ENCODE results near the gene LRRTM1.

Gene LRRTM1

GRCh38 chr2:80303909-80304837, at the start of gene LRRTM1:
Gene LRRTM1, minus strand, starts transcription at chr2:80304752. Its CDS starts 933 bp downstream, at chr2:80303819.
- DNase-seq (ENCODE audit: low read depth): no peak

DNA sequence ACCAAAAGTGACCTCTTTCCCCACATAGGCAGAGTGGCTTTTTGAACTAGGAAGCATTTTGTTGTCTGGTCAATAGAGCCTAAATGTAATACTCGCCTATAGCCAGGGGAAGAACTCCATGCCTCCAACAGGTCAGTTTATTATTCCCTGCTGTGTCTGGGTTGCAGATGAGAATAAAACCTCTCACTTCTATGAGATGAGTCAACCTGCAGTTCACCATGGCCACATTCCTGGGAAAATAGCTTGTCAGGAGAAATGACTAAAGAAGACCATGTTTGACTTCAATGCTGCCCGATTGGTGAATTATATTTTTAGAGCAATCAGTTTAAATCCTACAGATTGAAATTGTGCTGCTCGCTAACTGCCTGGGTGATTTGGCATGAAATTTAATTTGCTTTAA, 46.7 kb upstream of the LRRTM1 start:
- DNase-seq (ENCODE audit: low read depth): no peak

- DNase-seq (ENCODE audit: low read depth): no peak
Observed at GRCh38 chr2:80348953-80349352, 44.4 kb upstream of the LRRTM1 start.

DNA sequence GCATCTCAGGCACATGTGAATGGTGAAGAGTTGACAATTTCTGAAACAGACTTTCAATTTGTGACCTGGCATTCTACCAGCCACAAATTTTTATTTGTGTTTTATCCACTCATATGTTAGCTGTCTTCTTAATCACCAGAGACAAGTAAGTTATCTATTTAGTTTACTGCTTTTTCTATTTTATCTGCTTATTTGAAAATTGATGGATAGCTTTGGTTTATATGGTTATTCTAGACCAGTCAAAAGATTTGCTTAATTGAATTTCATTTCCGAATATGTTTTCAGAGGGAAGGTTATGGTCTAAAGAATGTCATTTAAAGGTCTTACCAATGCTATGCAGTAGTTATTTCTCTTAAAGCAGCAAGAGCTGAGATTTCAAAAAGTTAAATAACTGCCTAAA, 43.5 kb upstream of the LRRTM1 start:
- no peak for DNase-seq (ENCODE audit: low read depth)

DNA sequence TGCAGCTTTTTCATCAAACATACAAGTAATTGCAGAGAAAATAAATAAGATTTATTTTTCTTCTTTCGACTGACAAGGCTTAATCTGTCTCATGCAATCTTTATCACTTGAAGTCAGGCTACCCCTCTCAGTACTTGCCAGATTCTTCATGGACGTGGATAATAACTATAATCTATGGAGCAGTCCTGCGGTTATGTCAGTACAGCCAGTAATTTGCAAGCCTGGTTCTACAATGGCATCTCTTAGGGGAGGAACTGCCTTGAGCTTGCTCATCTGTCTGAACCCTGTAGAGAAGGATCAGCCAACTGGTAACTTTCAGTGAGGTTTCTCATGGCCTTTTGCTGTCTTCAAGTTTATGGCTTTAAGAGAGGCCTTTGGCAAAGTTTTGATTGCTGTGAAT, 35.5 kb upstream of the LRRTM1 start:
- DNase-seq (ENCODE audit: low read depth): no peak

DNA sequence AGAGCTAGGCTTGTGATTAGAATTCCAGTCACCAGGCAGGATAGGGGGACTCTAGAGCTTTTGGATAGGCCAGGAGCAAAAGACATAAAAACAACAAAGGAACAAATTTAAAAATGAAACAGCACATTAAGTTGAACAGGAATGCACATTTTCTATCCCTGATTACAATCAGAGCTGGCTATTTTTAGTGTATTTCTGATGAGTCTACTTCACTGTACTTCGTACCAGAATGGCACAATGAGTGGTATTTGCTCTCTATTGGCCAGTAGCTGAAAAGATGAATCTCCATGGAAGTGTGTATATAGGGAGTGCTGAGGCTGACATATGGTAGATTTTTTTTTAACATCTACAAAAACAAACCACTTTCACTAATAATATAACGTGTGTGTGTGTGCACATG, 34.2 kb upstream of the LRRTM1 start:
- DNase-seq (ENCODE audit: low read depth): no peak

GRCh38 chr2:80335411-80335810, 30.9 kb upstream of the LRRTM1 start:
- DNase-seq (ENCODE audit: low read depth): no peak

GRCh38 chr2:80333886-80334285, 29.3 kb upstream of the LRRTM1 start:
- DNase-seq (ENCODE audit: low read depth): no peak

DNA sequence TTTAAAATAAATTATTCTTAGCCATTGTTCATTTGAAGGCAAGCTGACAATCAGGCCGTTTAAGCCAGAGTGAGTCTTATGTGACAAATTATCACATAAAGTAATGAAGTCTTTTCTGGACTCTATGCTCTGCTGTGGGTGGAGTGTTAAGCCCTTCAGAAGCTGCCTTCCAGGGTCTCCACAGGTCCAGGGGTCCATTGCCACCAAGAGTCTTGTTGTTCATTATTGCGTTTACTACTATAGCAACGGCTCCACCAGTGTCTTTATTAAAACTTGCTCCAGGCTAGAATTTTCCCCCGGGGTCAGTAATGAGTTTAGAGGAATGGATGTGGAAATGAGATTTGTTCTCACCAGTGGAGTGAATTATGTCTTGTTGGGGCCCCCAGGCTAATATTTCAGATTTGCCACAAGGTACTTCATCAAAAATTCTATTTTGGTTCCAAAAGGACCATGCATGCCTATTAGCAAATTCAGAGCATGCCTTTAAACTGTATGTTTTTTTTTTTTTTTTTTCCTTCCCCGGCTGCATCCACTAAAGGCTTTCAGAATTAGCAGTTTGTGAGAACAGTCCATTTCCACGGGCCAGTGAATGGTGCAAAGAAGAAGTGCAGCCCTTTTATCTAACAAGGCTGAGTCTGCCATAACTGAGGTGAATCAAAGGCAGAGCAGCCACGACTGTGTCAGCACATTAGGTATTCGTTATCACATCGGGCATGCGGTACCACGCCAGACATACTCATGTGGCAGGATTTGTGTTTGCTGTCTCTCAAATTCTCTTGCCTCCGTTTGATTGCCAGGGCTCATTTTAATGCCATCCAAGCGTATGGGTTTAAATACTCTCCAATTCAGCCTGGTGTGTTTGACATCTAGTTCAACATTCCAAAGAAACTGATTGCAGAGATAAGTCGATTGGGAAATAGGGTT, 26.2 kb upstream of the LRRTM1 start:
- no peak for DNase-seq (ENCODE audit: low read depth)

GRCh38 chr2:80329491-80329890, 24.9 kb upstream of the LRRTM1 start:
- DNase-seq (ENCODE audit: low read depth): no peak

GRCh38 chr2:80328159-80328571, 23.6 kb upstream of the LRRTM1 start:
- DNase-seq (ENCODE audit: low read depth): no peak

GRCh38 chr2:80326861-80327260, 22.3 kb upstream of the LRRTM1 start:
- DNase-seq (ENCODE audit: low read depth): no peak

- DNase-seq (ENCODE audit: low read depth): no peak
Observed at GRCh38 chr2:80326214-80326613, 21.7 kb upstream of the LRRTM1 start.

DNA sequence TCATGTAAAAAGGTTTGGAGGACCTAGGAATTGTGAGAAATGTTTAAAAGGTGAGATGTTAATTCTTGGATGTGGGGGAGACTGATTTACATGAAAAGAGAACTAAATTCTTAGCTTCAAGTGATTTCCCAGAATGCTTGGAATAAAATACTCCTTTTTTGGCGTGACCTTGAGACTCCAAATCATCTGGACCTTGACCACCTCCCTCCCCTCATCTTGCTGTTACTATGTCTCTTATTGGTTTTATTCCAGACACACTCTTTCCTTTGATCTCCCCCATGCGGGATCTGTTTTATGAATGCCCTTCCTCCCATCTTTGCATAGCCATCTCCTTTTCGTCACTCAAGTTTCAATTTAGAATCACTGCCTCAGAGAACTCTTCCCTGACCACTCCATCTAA, 20.0 kb upstream of the LRRTM1 start:
- DNase-seq (ENCODE audit: low read depth): no peak

DNA sequence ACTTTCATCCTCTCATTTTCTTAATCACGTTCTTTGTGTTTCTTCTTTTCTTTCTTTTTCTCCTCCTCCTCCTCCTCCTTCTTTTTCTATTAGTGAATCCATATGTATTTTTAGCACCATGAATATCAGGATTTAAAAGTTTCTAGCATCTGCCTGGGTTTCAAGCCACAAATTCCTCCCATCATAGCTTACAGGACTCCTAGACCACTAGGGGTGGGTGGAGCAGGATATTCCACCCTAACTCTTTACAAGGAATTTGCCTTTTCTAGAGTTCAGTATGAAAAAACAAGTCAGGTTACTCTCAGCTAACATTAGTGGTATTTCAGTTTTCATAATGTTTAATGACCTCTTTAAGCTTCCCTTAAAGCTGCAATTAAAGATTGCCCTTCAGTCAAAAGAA, 19.1 kb upstream of the LRRTM1 start:
- DNase-seq (ENCODE audit: low read depth): no peak

GRCh38 chr2:80322958-80323357, 18.4 kb upstream of the LRRTM1 start:
- DNase-seq (ENCODE audit: low read depth): no peak

DNA sequence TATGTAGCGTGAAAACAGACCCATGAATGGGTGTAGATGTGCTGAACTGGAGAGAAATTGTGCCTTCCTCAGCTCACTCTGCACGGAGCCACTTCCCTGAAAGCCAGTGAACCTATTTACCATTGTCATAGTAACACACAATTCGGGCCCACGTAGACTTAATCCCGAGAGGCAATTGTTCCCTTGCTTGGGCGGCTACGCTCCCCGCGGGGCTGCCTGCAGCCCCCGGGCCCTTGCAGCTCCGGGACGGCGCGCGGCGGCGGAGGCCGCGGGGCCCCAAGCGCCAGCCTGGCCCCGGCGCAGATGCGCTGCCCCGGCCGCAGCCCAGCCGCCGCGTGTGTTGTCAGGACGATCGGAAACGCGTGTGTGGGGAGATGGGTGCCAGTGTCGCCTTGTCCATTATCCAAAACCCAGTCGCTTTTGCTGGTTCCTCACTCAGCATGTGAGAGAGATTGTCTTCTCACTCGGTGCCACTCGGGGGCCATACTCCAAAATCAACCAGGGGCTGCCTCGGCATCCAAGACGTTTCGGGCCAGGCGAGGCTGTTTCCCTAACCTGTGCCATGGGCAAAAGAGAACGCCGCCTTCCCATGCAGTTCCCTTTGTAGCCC, 17.9 kb upstream of the LRRTM1 start:
- no peak for DNase-seq (ENCODE audit: low read depth)

DNA sequence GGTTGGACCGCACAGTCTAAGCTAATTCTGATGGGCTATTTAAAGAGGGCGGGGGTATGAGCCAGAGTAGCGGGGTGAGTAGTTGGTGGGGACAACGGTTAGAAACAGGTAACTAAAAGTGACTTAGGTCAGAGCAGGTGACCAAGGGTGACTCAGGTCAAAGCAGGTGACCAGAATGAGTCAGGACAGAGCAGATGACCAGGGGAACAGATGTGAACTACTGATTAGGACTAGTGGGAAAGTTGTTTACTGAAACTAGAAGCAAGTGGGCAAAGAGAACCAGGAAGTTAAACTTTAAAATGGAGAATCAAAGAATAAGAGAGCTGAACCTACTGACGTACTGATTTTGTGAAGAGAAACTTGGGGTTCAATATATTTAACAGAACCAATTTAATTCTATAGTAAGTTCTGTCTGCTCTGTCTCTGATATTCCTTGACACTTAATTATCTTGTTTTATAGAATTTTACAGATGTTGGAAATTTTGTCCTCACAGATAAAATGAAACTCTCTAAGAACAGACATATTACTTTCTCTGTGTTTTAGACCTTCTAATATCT, 7.8 kb upstream of the LRRTM1 start:
- no peak for DNase-seq (ENCODE audit: low read depth)

DNA sequence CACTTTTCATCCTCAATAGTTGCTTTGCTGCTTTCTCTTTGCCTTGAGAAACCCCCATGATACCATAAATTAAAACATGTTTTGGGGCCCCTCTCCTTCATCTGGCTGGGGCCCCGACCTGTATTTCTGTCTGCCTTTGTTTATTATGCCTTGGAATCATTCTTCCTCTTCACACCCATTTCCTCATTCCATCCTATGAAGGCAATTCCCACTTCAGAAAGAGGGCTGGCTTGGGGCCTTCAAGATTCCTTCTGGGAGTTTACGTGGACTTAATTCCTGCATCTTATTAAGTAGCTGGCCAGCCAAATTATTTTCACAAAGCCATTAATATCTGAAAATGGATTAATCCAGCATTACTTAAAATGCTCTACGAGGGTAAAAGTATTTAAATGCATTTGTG, 6.8 kb upstream of the LRRTM1 start:
- no peak for DNase-seq (ENCODE audit: low read depth)

DNA sequence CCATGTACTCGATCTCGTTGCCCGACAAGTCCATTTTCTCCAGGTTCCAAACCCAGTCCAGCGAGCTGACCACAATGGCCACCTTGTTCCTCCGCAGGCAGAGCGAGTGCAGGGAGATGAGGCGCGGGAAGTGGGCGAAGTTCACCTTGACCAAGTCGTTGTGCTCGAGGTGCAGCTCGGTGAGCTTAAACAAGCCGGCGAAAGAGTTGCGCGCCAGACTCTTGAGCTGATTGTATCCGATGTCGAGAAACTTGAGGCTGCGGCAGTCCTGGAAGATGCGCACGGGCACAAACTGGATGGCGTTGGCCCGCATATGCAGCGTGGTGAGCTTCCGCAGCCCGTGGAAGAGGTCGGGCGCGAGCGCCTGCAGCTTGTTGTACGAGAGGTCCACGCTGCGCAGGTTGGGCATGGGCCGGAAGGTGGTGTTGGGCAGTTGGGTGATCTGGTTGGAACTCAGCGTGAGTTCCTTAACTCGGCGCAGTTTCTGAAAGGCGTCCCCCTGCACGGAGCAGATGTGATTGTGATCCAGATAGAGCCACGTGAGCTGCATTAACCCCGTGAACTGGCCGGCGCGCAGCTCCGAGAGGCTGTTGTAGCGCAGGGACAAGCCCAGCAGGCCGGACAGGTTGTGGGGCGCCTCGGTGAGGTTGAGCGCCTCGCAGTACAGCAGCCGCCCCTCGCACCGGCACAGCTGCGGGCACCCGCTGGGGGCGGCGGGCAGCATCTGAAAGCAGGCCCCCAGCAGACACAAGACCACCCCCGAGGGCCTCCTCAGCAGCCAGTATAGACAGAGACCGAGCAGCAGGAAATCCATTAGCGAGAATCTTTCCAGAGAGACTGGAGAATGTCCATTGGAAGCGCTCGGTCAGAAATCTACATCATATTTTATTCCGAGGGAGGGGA, 1.3 kb downstream of the LRRTM1 start:
- no peak for DNase-seq (ENCODE audit: low read depth)

All from stimulated activated CD8-positive, alpha-beta memory T cell treated with anti-CD3 and anti-CD28 coated beads, Interleukin-7, amount 100 ng/mL, for 24 hours (primary cell).